ENCODE data around the gene KDM4D.
A peak's percentile ranks its signal among the peaks of the same experiment; 100 is the strongest.
"Not testable (repeated sequence)": the region's sequence is repeated elsewhere in the genome, so short reads cannot be mapped to it uniquely, and the experiment has no call there.

Gene KDM4D

DNA sequence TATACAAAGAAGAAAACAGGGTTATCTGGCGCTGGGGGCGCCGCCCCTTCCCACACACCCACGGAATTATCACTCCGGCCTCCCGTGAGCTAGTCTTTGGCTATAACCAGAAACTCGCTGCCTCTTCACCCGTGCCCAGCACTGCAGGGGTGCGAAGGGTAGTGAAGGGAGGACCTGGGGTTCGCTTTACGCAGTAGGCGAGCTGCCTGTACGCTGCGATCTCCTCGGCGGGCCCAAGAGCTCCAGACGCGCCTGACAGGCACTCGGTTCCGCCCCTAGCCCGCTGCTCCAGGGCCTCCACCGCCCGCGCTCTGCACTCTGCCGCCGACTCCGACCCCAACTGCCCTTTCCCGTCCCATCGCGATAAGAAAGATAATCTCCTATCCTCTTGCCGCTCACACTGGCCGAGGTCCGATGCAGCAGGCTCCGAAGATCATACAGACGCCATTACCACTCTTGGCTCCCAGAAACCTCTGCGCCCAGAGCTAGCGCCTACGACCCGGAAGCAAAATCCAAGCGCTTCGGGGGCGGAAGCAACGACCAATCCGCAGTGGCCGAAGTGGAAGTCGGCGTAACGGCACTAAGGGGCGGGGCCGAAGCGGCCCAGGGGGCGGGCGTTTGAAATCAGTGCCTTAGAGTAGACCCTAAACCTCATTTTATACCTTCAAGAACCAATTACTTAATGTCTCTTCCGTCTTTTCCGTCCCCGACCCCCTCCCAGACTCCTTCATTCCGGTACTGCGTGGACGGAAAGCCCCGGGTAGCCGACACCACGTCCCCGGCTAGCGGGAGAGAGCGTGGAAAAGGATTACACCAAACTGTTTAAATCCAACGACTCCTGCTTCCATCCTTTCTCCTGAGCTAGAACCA, at the start of gene KDM4D, which contains the start of gene CWC15:
KDM4D (plus strand) TSS at position 611 of the 870 bp plus-strand sequence. CDS start 23,664 bp downstream, outside the sequence.
CWC15 (minus strand) TSS at position 458 of the 870 bp plus-strand sequence. CDS start 1,371 bp downstream, outside the sequence.
- peak; percentile 90 for DNase-seq (ENCODE audit: low read depth)

DNA sequence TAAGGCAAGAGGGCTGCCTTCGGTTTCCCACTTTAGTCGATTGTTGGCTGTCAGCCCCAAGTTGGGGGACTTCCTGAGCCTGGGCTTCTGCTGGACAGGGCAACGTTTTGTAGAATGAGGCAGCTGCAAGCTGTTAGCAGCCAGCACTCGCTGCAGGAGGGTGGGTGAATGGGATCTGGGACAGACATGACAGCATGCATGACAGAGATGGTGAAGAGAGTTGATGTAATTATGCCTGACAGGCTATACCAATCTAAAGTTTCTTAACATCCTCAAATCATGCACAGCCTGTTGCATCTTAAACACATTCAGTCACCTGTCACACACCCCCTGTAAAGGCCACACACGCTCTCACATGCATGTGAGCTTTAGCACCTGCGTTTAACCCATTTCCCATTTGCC, 49.3 kb upstream of the KDM4D start:
- DNase-seq (ENCODE audit: low read depth), result no peak

GRCh38 chr11:94924612-94925011, 48.9 kb upstream of the KDM4D start:
- DNase-seq (ENCODE audit: low read depth), result no peak

GRCh38 chr11:94925422-94926270, 47.9 kb upstream of the KDM4D start:
- no peak for DNase-seq (ENCODE audit: low read depth)

DNA sequence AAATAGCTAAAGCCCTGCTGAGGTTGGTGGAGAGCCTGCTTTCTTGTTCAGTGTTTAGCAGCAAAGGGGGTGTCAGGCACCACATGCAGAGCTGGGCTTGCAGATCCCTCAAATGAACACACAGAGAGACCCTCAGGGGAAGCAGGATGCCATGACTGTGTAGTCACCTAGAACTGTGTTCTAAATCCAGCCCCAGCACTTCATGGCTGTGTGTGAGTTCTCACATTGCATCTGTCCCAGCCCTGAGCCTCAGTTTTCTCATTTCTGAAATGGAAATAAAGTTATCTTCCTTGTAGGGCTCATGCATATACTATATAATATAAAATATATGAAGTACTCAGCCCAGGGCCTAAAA, 47.3 kb upstream of the KDM4D start:
- no peak for DNase-seq (ENCODE audit: low read depth)

DNA sequence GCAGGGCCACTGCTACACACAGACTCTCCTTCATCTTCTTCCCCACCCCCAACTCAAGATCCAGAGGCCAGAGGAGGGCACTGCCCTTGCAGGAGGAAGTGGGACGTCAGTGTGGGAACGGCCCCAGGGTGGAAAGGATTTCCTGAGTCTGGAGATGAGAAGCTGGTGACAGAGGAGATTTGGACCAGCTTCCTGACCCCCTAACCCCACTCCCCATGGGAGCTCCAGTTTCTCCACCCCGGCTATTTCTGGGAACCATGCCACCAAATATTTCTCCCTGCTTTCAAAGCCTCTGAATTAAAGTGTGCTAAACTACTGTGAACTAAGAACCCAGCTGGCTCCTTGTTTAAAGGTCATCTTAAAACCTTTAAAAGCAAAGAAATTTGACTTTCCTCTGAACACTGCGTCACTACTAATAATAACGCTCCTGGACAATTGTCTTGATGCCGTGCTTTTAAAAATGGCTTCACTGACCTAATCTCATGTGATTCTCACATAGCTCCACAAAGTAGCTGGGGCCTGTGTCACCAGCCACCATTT, 46.7 kb upstream of the KDM4D start:
- DNase-seq (ENCODE audit: low read depth), result no peak

- no peak for DNase-seq (ENCODE audit: low read depth)
These were observed 45.2 kb upstream of the KDM4D start for GRCh38 chr11:94928117-94928990.

DNA sequence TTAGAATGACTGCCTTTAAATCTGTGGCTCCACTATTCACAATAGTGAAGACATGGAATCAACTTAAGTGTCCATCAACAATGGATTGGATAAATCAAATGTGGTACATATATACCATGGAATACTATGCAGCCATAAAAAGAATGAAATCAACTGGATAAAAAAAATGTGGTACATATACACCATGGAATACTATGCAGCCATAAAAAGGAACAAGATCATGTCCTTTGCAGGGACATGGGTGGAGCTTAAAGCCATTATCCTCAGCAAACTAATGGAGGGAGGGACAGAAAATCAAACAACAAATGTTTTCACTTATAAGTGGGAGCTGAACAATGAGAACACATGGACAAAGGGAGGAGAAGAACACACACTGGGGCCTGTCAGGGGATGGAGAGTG, 41.4 kb upstream of the KDM4D start:
- not testable (repeated sequence) for DNase-seq (ENCODE audit: low read depth)

DNA sequence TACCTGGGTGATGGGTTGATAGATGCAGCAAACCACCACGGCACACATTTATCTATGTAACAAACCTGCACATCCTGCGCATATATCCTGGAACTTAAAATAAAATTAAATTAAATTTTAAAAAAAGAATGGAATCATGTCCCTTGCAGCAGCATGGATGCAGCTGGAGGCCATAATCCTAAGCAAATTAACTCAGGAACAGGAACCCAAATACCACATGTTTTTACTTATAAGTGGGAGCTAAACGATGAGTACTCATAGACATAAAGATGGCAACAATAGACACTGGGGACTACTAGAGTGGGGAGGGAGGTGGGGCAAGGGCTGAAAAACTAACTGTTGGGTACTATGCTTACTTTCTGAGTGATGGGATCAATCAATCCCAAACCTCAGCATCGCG, 41.0 kb upstream of the KDM4D start:
- DNase-seq (ENCODE audit: low read depth), result no peak

DNA sequence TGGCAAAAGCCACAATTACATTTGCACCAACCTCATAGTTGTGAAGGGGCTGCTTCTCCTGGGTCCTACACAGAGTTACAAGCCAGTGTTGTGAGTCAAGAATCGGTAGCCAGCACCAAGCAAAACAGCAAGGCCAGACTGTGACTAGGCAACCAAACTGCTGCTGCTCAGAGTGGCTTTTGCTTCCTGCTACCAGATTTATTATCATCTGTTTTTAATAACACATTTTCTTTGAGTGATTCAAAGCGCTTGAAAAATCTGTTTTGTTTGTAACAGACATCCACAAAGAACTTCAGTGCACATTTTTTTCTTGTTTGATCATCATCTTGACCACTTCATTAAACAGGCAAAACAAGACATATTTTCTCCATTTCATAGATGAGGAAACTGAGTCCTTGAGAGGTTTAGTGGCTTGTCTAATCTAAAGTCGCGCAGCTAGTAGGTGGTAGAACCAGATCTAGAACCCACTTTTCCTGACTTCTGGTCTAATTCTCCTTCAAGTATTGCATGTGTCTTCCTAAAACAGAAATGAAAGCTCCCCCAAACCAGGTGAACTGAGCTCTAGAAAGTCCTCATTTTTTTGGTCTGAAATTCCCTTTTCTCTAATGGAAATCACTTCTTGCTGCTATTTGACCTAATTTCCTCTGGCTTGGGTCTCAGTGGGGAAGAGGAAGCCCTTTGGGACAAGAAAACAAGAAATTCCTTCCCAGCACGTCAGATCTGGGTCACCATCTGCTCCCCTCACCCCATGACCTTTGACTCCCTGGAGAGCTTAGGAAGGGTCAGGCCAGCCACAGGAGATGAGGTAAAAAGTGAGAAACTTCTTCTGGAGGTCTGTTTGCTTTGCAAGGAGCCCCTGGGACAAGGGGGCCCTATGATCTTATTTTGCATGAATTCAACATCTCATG, 40.0 kb upstream of the KDM4D start:
- DNase-seq (ENCODE audit: low read depth), result no peak

DNA sequence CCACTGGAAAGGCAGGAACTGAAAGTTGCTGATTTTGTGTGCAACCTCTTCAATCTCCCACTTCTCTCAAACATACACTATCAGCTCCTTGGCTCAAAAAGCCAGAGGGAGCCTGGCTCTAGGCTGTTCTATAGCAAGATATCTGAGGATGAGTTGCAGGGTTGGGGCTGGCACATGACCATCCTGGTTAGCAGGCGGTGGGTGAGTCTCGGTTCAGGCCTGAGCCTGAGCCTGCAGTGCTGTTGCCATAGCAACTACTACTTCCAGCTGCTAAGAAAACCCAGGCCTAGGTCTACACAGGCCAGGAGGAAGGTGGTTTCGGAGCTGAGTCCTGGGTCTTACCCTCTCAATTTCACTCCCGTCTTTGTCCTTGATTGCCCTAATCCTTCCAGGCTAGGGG, 39.1 kb upstream of the KDM4D start:
- DNase-seq (ENCODE audit: low read depth), result no peak

DNA sequence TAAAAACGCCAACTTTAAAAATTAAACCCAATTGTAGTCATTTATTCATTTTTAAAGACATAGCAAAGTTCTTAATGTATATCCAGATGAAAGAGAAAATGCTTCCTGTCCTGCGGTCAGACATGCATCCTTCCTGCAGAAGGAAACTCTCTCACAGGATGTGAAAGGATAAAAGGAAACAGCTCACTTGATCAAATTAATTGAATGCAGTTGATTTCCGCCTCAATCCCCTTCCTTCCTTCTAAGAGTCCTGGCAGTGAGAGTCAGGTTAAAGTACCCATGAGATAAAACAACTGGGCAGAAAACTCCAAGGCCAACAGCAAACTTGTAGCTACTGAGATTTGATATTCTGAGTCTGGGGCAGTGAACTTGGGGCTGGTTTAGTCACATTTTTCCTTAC, 38.7 kb upstream of the KDM4D start:
- DNase-seq (ENCODE audit: low read depth), result no peak

DNA sequence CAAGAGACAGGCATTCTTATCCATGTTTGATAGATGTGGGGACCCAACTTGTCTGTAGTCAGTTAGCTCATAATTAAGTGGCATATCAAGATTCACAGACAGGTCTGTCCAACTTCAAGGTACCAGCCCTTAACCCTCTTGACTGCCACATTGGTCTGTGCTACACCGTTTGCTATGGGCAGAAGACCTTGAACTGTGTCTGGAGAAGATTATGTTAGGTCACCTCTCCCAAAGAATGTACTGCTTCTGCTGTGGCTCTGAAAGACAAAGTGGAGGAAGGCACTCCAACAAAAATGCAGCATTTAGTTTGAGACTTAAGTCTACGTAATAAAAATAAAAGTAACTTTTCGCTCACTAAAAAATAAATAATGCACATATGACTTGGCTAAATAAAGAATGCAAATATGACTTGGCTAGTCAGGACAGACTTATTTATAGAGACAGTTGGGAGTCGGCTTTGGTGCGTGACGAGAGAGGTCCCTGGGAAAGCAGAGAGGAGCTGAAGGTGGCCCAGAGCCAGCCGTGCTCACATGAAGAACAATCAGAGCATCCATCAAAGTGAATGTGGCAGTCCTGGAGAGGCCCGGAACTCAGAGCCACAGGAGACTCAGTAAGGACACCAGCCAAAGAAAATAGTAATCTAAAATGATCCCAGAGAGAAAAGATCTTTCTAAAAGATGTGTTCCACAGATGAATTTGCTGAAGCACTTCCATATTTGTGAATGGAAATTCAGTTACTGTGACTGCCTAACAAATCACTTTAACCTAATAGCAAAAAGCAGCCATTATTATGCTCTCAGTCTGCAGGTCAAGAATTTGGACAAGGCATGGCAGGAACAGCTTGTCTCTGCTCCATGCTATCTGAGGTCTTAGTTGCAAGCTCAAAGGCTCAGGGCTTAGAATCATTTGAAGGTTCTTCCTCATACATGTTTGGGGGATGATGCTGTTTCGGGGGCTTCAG, 35.1 kb upstream of the KDM4D start:
- DNase-seq (ENCODE audit: low read depth), result no peak

- no peak for DNase-seq (ENCODE audit: low read depth)
These were observed 34.2 kb upstream of the KDM4D start for GRCh38 chr11:94939346-94939745.

DNA sequence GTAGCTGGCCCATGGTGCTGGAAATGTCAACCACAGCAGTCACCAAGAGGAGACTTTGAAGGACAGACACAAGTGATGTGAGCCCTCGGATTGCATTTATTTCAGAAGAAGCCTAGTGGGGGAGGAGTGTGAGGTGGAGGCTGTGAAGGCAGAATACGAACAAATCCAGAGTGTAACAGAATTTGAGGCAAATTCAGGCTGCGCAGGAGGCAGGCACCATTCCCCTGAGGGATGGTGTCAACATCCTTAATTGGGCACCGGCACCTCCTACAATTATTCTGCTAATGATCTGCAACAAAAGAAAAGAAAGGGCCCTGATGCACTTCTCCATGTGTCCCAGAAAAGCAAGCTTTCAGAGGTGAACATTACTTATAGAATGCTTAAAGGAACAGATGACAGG, 32.4 kb upstream of the KDM4D start:
- DNase-seq (ENCODE audit: low read depth), result no peak

DNA sequence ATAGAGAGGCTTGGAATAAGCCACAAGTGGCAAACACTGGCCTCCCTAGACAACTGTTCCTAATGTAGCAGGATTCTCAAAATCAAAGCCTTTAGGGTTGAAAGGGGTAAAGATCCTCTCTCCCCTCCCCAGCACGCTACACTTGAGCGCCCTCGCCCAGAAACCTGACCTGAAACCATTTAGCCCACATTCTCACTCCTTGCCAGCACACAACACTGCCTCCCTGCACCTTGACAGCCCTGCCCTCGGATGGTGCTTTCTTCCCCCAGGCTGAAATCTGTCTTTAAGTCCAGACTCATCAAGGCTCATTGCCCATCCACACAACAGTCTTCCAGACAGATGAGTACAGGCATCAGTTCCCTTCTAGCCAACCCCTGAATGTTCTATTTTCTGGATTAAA, 26.7 kb upstream of the KDM4D start:
- DNase-seq (ENCODE audit: low read depth), result no peak

GRCh38 chr11:94948070-94948617, 25.4 kb upstream of the KDM4D start:
- no peak for DNase-seq (ENCODE audit: low read depth)

- no peak for DNase-seq (ENCODE audit: low read depth)
These were observed 18.8 kb upstream of the KDM4D start for GRCh38 chr11:94954753-94955152.

DNA sequence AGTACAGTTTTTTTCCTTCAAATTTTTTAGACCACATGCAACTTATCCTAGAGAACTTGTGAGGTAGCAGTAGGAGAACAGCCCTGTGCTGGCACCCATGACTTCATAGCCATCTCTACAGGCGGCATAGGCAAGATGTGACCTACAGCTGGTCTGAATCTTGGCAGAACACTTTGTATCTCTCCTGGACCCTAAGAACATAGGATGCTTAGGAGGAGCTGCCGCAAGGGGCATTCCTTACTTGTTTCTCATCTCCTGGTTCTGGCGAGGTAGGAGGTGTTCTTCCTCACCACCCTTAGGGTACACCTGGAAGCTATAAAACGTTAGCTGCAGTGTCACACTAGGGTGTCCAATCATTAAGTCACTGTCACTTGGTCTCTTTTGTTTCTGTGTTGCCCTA, 16.5 kb upstream of the KDM4D start:
- no peak for DNase-seq (ENCODE audit: low read depth)
